Keratinocyte (primary cell): ENCODE results near the gene TMEM150B.

Source experiments
- EZH2 ChIP-seq: IDR thresholded peaks from one replicate; pipeline ENCODE4 v1.6.1; 2012; ENCODE audit warnings: inconsistent platforms, mild to moderate bottlenecking, low read length, moderate library complexity
- TF ChIP-seq, protein P1 (sequence below), 3 experiments: IDR thresholded peaks in 1 of 3; conservative IDR thresholded peaks in 1 of 3; optimal IDR thresholded peaks in 1 of 3; 2 replicates in 2 of 3; 3 replicates in 1 of 3; pipeline versions ENCODE3 to v1.5.1; 2011; ENCODE audit warnings: low read length in 3 of 3, mild to moderate bottlenecking in 3 of 3, moderate library complexity in 2 of 3, control low read depth in 1 of 3, inconsistent platforms in 1 of 3; ENCODE audit not compliant: insufficient read depth in 2 of 3; ENCODE audit errors: extremely low read depth in 1 of 3

- TF ChIP-seq, protein P1, sequence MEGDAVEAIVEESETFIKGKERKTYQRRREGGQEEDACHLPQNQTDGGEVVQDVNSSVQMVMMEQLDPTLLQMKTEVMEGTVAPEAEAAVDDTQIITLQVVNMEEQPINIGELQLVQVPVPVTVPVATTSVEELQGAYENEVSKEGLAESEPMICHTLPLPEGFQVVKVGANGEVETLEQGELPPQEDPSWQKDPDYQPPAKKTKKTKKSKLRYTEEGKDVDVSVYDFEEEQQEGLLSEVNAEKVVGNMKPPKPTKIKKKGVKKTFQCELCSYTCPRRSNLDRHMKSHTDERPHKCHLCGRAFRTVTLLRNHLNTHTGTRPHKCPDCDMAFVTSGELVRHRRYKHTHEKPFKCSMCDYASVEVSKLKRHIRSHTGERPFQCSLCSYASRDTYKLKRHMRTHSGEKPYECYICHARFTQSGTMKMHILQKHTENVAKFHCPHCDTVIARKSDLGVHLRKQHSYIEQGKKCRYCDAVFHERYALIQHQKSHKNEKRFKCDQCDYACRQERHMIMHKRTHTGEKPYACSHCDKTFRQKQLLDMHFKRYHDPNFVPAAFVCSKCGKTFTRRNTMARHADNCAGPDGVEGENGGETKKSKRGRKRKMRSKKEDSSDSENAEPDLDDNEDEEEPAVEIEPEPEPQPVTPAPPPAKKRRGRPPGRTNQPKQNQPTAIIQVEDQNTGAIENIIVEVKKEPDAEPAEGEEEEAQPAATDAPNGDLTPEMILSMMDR (optimal IDR thresholded peaks at IDR 0.05 in 1 of 3, IDR thresholded peaks at IDR 0.05 in 1 of 3, conservative IDR thresholded peaks at IDR 0.05 in 1 of 3; ENCODE audit: extremely low read depth in 1 of 3, insufficient read depth in 2 of 3, low read length in 3 of 3): no peak
- no peak for TF ChIP-seq EZH2
These were observed 49.0 kb upstream of the TMEM150B start for GRCh38 chr19:55373993-55374757.
